ENCODE results near the gene CCDC12.

CCDC12 gene

DNA sequence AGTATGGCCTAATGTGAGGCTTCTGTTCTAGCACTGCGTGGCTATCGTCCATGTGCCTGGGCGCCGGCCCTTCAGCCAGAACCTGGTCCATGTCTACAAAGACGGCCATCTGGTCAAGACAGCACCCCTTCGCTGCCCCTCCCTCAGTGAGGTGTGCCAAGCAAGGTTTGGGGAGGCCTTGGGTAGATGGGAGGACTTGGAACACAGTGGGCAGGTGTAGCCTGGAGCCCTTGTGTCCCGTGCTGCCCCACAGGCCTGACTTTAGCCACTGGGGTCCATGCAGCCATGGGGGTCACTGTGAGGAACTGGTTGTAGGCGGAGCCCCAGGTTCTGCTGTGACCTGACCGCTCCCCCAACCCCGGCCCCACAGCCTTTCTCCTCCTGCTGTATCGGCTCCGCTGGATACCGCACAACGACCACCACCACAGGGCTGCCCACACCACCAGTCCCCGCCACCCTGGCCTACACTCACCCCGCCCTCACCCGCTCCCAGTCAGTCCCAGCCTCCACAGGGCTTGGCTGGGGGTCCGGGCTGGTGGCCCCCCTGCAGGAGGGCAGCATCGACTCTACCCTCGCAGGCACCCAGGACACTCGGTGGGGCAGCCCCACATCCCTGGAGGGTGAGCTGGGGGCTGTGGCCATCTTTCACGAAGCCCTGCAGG is 19.5 kb upstream of the CCDC12 start:
- no peak for FAIRE-seq

GRCh38 chr3:46994801-46995731 is 18.5 kb upstream of the CCDC12 start:
- no peak for FAIRE-seq

DNA sequence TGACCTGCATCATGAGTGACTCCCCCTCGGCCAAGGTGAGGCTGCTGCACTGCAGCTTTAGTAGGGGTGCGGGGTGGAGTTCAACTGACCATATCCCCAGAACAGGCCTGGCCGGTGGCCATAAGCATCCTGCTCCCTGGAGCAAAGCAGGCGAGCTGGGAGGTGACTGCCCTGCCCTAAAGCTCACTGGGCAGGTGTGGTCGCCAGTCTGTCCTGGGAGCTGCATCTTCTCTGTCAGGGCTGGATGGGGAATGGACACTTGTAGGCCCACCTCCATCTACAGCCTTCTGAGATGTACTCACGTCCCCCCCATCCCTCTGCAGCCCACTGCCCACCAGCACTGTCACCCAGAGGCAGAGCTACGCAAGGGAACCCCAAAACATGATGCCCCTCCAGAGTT is 17.4 kb upstream of the CCDC12 start:
- no peak for FAIRE-seq

- no peak for FAIRE-seq
These were observed 16.7 kb upstream of the CCDC12 start for GRCh38 chr3:46993292-46993691.

DNA sequence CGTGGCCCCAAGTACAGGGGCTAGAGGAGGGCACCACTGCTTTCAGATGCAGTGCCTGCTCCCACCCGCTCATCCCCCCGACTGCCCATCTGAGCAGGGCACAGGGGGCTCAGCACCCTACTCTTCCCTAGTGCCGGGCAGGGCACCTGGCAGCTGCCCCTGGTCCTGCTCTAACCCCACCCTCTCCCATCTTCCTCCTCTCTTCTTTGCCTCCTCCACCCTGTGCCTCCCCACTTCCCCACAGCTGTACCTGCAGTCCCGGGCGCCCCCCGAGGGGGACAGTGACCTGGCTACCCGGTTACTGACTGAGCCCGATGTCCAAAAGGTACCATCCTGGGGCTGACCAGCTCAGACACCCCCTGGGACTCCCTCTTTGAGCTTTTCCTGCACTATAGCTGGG is 15.7 kb upstream of the CCDC12 start:
- FAIRE-seq, result no peak

GRCh38 chr3:46991406-46992165 is 15.0 kb upstream of the CCDC12 start:
- FAIRE-seq, result no peak

GRCh38 chr3:46990573-46991374 is 14.2 kb upstream of the CCDC12 start:
- FAIRE-seq, result no peak

- FAIRE-seq, result no peak
These were observed 12.7 kb upstream of the CCDC12 start for GRCh38 chr3:46989146-46989810.

GRCh38 chr3:46988616-46989015 is 12.1 kb upstream of the CCDC12 start:
- no peak for FAIRE-seq

- no peak for FAIRE-seq
These were observed 11.3 kb upstream of the CCDC12 start for GRCh38 chr3:46987743-46988401.

DNA sequence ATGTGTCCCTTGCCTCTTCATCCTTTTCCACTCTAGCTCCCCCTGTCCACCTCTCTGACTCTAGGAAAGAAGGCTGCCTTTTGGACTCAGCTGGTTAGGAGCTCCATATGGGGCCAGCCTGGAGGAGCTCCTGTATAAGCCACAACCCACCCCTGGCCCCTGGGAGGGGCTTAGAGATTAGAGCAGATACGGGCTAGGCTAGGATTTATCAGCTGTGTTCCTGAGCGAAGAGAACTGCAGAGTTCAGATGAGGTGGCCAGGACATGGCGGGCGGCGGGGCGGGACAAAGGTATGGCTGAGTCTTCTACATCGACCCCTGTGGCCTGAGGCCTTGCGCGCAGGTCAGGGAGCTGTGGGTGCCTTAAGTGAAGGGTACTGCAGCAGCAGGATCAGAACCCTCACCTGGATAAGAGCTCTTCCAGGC is 10.8 kb upstream of the CCDC12 start:
- no peak for FAIRE-seq

- FAIRE-seq, result no peak
These were observed 10.3 kb upstream of the CCDC12 start for GRCh38 chr3:46986782-46987310.

GRCh38 chr3:46986055-46986730 is 9.6 kb upstream of the CCDC12 start:
- no peak for FAIRE-seq

DNA sequence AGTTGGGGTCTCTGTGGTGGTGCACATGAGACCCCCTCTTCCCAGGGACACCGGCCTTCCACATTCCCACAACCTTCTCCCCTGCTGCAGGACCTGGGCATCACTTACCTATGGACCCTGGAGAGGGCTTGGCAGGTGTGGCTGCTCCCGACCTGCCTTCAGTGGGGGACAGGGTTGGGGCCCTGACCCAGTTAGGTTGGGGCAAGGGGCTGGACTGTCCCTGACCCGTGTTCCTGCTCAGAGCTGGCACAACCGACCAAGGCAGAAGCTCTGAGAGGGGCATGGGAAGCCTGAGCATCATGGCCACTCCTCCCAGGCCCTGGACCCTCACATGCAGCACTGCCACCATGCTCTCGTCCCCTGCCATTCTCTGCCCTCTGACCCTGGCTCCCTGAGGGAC is 9.0 kb upstream of the CCDC12 start:
- FAIRE-seq, result no peak

GRCh38 chr3:46984591-46985459 is 8.3 kb upstream of the CCDC12 start:
- FAIRE-seq, result no peak

GRCh38 chr3:46982546-46982945 is 6.0 kb upstream of the CCDC12 start:
- FAIRE-seq, result no peak

DNA sequence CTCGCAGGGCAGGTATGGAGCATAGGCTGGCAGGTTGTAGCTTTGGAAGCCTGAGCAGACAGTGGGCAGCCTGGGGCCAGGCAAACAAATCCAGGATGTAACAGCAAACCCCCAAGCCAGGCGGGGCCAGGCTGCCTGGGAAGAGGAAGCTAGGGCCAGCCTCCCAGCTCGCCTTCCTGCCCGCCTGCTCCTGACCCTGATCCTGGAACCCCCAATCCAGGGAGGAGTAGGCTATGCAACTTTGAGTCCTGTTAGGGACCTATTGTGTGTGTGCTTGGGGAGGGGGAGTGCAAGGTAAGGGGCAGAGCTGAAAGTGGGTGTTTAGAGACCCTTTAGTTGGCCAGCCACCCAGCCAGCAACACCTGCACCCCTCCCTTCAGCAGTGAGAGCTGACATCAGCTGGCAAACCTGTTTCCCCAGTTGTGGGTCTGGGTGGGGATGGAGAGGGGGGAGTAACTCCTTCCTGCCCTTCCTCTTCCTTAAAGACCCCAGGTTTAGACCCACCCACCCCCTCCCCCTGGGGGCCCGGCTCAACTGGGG is 5.5 kb upstream of the CCDC12 start:
- FAIRE-seq, result no peak

DNA sequence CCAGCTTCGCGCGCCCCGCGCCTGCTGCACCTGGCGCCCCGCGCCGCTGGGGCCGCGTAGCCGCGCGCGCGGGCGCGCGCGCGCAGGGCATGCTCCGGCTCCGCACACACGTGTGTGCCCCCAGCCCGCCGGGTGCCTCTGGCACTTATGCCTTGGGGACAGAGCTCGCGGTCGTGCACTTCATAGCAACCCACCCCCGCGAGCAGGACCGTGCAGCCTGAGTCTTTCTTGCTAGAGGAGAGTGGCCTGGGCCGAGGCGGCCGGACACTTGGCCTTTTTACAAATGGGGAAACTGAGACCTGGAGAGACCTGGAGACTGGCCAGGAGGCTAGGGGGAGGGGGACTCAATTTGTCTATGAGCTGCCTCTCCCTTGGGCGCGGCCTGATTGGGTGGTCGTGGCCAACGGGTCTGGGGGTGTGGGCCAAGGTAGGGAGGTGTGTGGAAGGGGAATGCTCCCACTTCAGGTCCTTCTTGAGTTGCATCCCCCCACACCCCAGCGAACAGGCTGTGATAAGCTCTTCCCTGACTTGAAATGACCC is 3.5 kb upstream of the CCDC12 start:
- no peak for FAIRE-seq
